ENCODE measurements around the gene OGA. TPM values are rescaled to one million over a fixed set of nuclear protein-coding genes. Genes with fewer than 3 reads are reported as not detected.

Gene OGA
- total and polyA plus RNA-seq, 2 donors = 104 to 154 TPM

DNA sequence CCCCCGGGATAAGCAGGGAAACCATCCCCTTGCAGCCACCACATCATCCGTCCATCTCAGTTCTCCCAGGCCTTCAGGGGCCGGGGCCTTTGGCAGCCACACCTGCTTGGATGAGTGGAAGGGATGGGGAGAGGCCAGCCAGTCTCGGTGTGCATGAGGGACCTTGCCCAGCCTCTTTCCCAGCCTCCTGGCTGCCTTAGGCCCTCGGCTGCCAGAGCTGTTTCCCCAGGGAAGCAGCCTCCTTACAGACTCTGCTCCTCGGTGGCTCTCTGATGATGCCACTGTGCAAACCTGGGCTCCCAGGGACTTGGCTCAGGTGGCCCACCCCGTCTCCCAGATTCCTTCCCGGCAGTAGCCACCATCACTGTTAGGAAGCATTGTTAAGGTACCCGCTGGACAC, 57.0 kb downstream of the OGA start:
- Histone ChIP-seq H3K27ac (ENCODE audit: low read depth in 1 of 2, low read length in 1 of 2) (no peak overlapping the region), H3K36me3 (ENCODE audit: control insufficient read depth in 2 of 2, insufficient read depth in 2 of 2, low read length in 1 of 2) (no peaks in the 10 kb centered on the region), H3K27me3 (ENCODE audit: control insufficient read depth in 2 of 2, insufficient read depth in 1 of 2, low read length in 1 of 2) (peaks cover 3 to 68% of the 10 kb centered on the region in 2 donors), H3K4me1 (ENCODE audit: control insufficient read depth in 2 of 2, insufficient read depth in 2 of 2, low read length in 2 of 2) (no peaks in the 10 kb centered on the region), H3K4me3 (ENCODE audit: low read length in 2 of 2) (no peak overlapping the region), H3K9me3 (ENCODE audit: control insufficient read depth in 2 of 2, insufficient read depth in 1 of 2, low read length in 1 of 2) (no peaks in the 10 kb centered on the region)
- 89% methylated on average over 9 of the region's 9 CpGs for WGBS
- no peak for DNase-seq (ENCODE audit: low read depth in 6 of 9, low spot score in 9 of 9)

DNA sequence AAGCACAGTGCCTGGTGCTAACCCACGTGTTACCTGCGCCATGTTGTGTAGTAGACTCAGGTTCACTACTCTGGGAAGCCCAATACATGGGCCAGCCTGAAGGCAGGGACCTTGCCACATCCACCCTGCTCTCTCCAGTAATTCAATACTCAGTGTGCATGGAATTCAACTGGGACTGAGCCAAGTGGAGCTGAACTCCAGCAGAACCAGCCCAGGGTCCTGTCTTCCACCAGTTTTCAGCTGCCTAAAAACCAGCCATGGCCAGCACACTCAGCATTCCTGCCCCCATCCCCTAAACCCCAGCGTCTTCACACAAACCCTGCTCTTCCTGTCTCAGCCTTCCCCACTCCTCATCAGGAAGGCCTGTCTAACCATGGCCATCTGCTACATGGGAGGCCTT, 57.7 kb downstream of the OGA start:
- WGBS = 86% methylated on average over 3 of the region's 3 CpGs
- H3K9me3 ChIP-seq (ENCODE audit: control insufficient read depth in 2 of 2, insufficient read depth in 1 of 2, low read length in 1 of 2) = no peaks in the 10 kb centered on the region
- H3K4me1 ChIP-seq (ENCODE audit: control insufficient read depth in 2 of 2, insufficient read depth in 2 of 2, low read length in 2 of 2) = no peaks in the 10 kb centered on the region
- no peak for DNase-seq (ENCODE audit: low read depth in 6 of 9, low spot score in 9 of 9)
- H3K27ac ChIP-seq (ENCODE audit: low read depth in 1 of 2, low read length in 1 of 2) = no peak overlapping the region
- no peaks in the 10 kb centered on the region for H3K36me3 ChIP-seq (ENCODE audit: control insufficient read depth in 2 of 2, insufficient read depth in 2 of 2, low read length in 1 of 2)
- H3K4me3 ChIP-seq (ENCODE audit: low read length in 2 of 2) = no peak overlapping the region
- H3K27me3 ChIP-seq (ENCODE audit: control insufficient read depth in 2 of 2, insufficient read depth in 1 of 2, low read length in 1 of 2) = peaks cover 0 to 60% of the 10 kb centered on the region in 2 donors

- WGBS = 90% methylated on average over 12 of the region's 12 CpGs
- H3K27me3 ChIP-seq (ENCODE audit: control insufficient read depth in 2 of 2, insufficient read depth in 1 of 2, low read length in 1 of 2) = peaks cover 1 to 53% of the 10 kb centered on the region in 2 donors
Observed at GRCh38 chr10:101759309-101760247, 58.7 kb downstream of the OGA start.

GRCh38 chr10:101758858-101759257, 59.4 kb downstream of the OGA start:
- Histone ChIP-seq H3K9me3 (ENCODE audit: control insufficient read depth in 2 of 2, insufficient read depth in 1 of 2, low read length in 1 of 2) (no peaks in the 10 kb centered on the region), H3K36me3 (ENCODE audit: control insufficient read depth in 2 of 2, insufficient read depth in 2 of 2, low read length in 1 of 2) (no peaks in the 10 kb centered on the region), H3K27me3 (ENCODE audit: control insufficient read depth in 2 of 2, insufficient read depth in 1 of 2, low read length in 1 of 2) (peaks cover 2 to 52% of the 10 kb centered on the region in 2 donors), H3K27ac (ENCODE audit: low read depth in 1 of 2, low read length in 1 of 2) (no peak overlapping the region), H3K4me1 (ENCODE audit: control insufficient read depth in 2 of 2, insufficient read depth in 2 of 2, low read length in 2 of 2) (no peaks in the 10 kb centered on the region), H3K4me3 (ENCODE audit: low read length in 2 of 2) (no peak overlapping the region)
- WGBS = 87% methylated on average over 2 of the region's 2 CpGs
- no peak for DNase-seq (ENCODE audit: low read depth in 6 of 9, low spot score in 9 of 9)

More at GRCh38 chr10:101759309-101760247, 58.7 kb downstream of the OGA start:
- Histone ChIP-seq H3K4me1 (ENCODE audit: control insufficient read depth in 2 of 2, insufficient read depth in 2 of 2, low read length in 2 of 2) (no peaks in the 10 kb centered on the region), H3K36me3 (ENCODE audit: control insufficient read depth in 2 of 2, insufficient read depth in 2 of 2, low read length in 1 of 2) (no peaks in the 10 kb centered on the region), H3K27ac (ENCODE audit: low read depth in 1 of 2, low read length in 1 of 2) (no peak overlapping the region), H3K9me3 (ENCODE audit: control insufficient read depth in 2 of 2, insufficient read depth in 1 of 2, low read length in 1 of 2) (no peaks in the 10 kb centered on the region), H3K4me3 (ENCODE audit: low read length in 2 of 2) (no peak overlapping the region)
- no peak for DNase-seq (ENCODE audit: low read depth in 6 of 9, low spot score in 9 of 9)

DNA sequence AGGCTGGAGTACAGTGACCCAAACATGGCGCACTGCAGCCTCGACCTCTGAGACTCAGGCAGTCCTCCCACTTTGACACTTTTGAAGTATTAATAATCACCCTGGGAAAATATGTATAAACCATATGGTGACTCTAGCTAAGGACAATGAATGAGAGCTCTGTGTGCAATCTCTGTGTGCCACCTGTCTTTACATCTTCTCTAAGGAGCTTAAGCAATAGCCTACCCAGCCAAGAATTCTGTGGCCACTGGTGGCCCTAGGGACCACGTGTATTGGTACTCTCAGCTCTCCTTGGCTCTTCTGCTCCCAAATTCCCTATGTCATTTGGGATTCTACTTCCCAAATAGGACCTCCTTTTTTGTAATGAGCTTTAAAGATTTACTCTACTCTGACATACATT, 66.0 kb downstream of the OGA start:
- no peak overlapping the region for H3K27ac ChIP-seq (ENCODE audit: low read depth in 1 of 2, low read length in 1 of 2)
- no peaks in the 10 kb centered on the region for H3K4me1 ChIP-seq (ENCODE audit: control insufficient read depth in 2 of 2, insufficient read depth in 2 of 2, low read length in 2 of 2)
- H3K36me3 ChIP-seq (ENCODE audit: control insufficient read depth in 2 of 2, insufficient read depth in 2 of 2, low read length in 1 of 2) = no peaks in the 10 kb centered on the region
- H3K4me3 ChIP-seq (ENCODE audit: low read length in 2 of 2) = no peak overlapping the region
- peaks cover 2 to 18% of the 10 kb centered on the region in 2 donors for H3K27me3 ChIP-seq (ENCODE audit: control insufficient read depth in 2 of 2, insufficient read depth in 1 of 2, low read length in 1 of 2)
- 86% methylated on average over 3 of the region's 3 CpGs for WGBS
- no peak for DNase-seq (ENCODE audit: low read depth in 6 of 9, low spot score in 9 of 9)
- H3K9me3 ChIP-seq (ENCODE audit: control insufficient read depth in 2 of 2, insufficient read depth in 1 of 2, low read length in 1 of 2) = no peaks in the 10 kb centered on the region

DNA sequence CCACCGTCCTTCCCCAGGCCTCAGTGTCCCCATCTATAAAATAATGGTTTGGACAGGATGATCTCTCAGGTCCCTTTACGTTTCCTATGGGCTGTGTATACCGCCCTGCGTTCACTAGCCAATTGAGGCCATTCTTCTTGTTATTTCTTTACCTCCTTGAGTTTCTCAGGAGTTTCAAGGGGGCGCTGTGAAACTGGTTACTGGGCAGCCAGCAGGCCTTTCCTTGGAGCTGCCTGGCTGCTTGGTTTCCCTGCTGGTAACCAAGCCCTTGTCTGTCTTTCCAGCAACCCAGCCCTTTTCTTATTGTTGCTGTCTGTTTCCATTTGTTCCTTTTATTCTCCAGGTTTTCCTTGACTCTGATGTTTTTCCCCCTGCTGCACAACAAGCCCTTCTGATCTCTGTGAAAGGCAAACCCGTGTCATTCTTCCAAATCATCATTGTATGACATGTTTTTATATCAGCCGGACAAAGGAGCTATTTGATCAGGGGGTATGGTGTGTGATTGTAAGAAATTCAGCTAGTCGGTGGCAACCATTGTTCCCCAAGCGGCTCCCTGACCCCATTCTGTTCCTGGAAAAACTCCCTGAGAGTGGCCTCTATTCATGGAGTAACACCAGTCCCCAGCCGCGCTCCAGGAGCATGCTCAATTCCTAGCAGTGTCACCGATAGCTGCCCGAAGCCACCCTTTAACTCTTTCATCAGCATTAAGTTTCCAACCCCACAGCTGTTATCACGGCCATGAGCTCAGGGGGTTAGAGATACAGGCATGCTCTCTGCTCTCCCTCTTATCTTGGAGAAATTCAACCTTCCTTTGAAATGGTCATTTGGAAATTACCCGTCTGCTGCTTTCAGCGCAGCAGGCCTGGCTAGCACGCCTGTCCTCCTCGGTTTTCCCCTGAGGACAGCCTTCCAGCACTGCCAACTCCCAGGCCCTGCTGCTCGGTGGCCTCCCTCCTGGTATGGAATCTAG, 68.9 kb downstream of the OGA start:
- no peak overlapping the region for H3K27ac ChIP-seq (ENCODE audit: low read depth in 1 of 2, low read length in 1 of 2)
- WGBS = 89% methylated on average over 19 of the region's 19 CpGs
- H3K9me3 ChIP-seq (ENCODE audit: control insufficient read depth in 2 of 2, insufficient read depth in 1 of 2, low read length in 1 of 2) = no peaks in the 10 kb centered on the region
- no peak for DNase-seq (ENCODE audit: low read depth in 6 of 9, low spot score in 9 of 9)
- H3K4me3 ChIP-seq (ENCODE audit: low read length in 2 of 2) = no peak overlapping the region
- H3K4me1 ChIP-seq (ENCODE audit: control insufficient read depth in 2 of 2, insufficient read depth in 2 of 2, low read length in 2 of 2) = no peaks in the 10 kb centered on the region
- H3K36me3 ChIP-seq (ENCODE audit: control insufficient read depth in 2 of 2, insufficient read depth in 2 of 2, low read length in 1 of 2) = no peaks in the 10 kb centered on the region
- H3K27me3 ChIP-seq (ENCODE audit: control insufficient read depth in 2 of 2, insufficient read depth in 1 of 2, low read length in 1 of 2) = peaks cover 0 to 21% of the 10 kb centered on the region in 2 donors

DNA sequence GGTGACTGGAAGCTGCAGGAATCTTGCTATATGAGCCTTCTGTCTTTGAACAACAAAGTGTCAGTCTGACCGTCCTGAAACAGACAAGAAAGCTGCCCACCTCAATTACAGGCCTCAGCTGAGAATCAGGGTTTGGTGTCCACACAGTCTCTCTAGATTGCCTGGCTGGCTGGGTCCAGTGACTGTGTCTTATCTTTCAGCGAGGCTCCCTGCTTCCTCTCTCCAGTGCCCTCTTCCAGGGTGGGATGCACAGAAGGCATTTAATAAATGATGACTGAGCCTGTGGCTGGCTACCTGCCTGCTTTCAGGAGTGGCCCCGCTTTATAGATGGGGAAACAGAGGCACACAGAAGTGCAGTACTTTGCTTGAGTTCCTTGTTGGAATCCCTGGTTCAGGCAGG, 69.7 kb downstream of the OGA start:
- no peaks in the 10 kb centered on the region for H3K36me3 ChIP-seq (ENCODE audit: control insufficient read depth in 2 of 2, insufficient read depth in 2 of 2, low read length in 1 of 2)
- DNase-seq (ENCODE audit: low read depth in 6 of 9, low spot score in 9 of 9) = no peak
- no peak overlapping the region for H3K4me3 ChIP-seq (ENCODE audit: low read length in 2 of 2)
- H3K27me3 ChIP-seq (ENCODE audit: control insufficient read depth in 2 of 2, insufficient read depth in 1 of 2, low read length in 1 of 2) = peaks cover 0 to 17% of the 10 kb centered on the region in 2 donors
- no peak overlapping the region for H3K27ac ChIP-seq (ENCODE audit: low read depth in 1 of 2, low read length in 1 of 2)
- WGBS = 94% methylated on average over 3 of the region's 3 CpGs
- H3K4me1 ChIP-seq (ENCODE audit: control insufficient read depth in 2 of 2, insufficient read depth in 2 of 2, low read length in 2 of 2) = no peaks in the 10 kb centered on the region
- no peaks in the 10 kb centered on the region for H3K9me3 ChIP-seq (ENCODE audit: control insufficient read depth in 2 of 2, insufficient read depth in 1 of 2, low read length in 1 of 2)

DNA sequence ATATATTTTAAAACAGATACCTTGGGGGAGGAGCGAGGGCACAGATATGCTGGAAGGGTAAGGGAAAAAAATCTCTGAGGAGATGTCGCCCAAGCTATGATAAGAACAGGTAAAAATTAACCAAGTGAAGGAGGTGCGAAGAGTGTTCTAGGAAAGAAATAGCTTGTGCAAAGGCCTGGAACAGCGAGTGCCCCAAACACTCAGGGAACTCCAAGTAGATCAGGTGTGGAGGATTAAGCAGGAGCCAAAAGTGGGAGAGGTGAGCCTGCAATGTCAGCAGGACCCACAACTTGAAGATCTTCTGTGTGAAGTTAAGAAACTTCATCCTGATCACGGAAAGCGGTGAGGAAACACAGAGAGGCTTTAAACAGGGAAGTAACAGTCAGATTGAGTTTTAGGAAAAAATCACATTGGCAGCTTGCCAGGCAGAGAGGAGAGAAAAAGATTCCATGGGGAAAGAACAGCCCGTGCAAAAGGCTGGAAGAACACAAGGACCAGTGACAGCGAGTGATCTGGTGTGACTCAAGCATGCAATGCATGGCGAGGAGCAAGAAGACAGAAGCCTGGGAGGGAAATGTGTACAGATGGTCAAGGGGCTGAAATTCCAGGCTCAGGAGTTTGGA, 73.1 kb downstream of the OGA start:
- Histone ChIP-seq H3K27ac (ENCODE audit: low read depth in 1 of 2, low read length in 1 of 2) (no peak overlapping the region), H3K4me3 (ENCODE audit: low read length in 2 of 2) (no peak overlapping the region), H3K36me3 (ENCODE audit: control insufficient read depth in 2 of 2, insufficient read depth in 2 of 2, low read length in 1 of 2) (no peaks in the 10 kb centered on the region), H3K9me3 (ENCODE audit: control insufficient read depth in 2 of 2, insufficient read depth in 1 of 2, low read length in 1 of 2) (no peaks in the 10 kb centered on the region), H3K27me3 (ENCODE audit: control insufficient read depth in 2 of 2, insufficient read depth in 1 of 2, low read length in 1 of 2) (peaks cover 2 to 21% of the 10 kb centered on the region in 2 donors), H3K4me1 (ENCODE audit: control insufficient read depth in 2 of 2, insufficient read depth in 2 of 2, low read length in 2 of 2) (no peaks in the 10 kb centered on the region)
- WGBS = 83% methylated on average over 9 of the region's 9 CpGs
- DNase-seq (ENCODE audit: low read depth in 6 of 9, low spot score in 9 of 9) = no peak
